ENCODE measurements around the gene CHMP2A. TPM values are rescaled to one million over a fixed set of nuclear protein-coding genes. Genes with fewer than 3 reads are reported as not detected.

Gene CHMP2A
- total RNA-seq, 2 donors from 2014 or later, result 109 to 121 TPM

DNA sequence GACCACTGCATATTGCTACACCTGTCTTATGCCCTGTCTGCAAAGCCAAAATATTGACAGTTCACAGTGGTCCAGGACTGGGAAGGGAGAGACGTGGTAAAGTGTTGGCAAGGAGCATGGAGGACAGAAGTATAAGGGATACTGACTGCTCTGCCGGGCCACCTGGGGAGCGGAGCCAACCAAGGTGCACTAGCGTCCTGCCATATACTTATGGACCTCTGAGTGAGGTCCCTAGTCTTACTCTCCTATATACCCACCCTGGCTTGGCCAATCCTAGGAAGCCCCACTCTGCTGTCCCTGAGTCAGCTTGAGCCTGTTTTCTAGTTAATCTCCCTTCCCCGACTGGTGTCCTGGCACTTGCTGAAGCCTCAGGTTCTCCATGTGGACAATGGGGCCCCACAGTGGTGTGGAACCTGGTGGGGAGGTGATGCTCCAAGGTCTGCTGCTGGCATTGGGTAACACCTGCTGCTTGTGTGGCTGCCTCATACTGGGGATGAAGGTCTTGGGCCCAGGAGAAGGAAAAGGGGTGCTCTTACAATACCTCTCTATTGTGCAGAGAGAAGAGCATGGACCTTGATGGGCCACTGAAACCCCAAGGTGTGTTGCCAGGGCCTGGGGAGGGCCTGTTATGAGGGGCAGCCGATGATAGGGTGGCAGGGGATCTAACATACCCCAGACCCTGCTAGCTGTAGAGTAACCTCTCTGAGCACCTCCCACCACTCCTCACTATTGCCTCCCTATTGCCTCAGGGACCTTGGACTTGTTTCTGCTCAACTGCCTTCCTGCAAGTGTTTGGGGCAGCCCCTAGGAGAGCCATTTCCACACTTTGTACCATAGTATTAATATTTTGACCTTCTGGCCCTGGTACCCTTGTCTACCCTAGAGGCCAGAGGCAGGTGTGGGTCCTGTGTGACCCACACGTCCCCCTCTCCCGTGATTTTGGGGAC lies 17.8 kb downstream of the CHMP2A start:
- no peak overlapping the region for H3K4me3 ChIP-seq
- TF ChIP-seq, protein P1, sequence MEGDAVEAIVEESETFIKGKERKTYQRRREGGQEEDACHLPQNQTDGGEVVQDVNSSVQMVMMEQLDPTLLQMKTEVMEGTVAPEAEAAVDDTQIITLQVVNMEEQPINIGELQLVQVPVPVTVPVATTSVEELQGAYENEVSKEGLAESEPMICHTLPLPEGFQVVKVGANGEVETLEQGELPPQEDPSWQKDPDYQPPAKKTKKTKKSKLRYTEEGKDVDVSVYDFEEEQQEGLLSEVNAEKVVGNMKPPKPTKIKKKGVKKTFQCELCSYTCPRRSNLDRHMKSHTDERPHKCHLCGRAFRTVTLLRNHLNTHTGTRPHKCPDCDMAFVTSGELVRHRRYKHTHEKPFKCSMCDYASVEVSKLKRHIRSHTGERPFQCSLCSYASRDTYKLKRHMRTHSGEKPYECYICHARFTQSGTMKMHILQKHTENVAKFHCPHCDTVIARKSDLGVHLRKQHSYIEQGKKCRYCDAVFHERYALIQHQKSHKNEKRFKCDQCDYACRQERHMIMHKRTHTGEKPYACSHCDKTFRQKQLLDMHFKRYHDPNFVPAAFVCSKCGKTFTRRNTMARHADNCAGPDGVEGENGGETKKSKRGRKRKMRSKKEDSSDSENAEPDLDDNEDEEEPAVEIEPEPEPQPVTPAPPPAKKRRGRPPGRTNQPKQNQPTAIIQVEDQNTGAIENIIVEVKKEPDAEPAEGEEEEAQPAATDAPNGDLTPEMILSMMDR (IDR thresholded peaks at IDR 0.05), result no peak
- peaks cover 0 to 11% of the 10 kb centered on the region in 2 donors for H3K4me1 ChIP-seq
- H3K27me3 ChIP-seq, result peaks cover 3 to 6% of the 10 kb centered on the region in 2 donors
- H3K27ac ChIP-seq, result no peak overlapping the region
- H3K36me3 ChIP-seq, result no peaks in the 10 kb centered on the region
- no peak for DNase-seq (ENCODE audit: low spot score)
- no peaks in the 10 kb centered on the region for H3K9me3 ChIP-seq

DNA sequence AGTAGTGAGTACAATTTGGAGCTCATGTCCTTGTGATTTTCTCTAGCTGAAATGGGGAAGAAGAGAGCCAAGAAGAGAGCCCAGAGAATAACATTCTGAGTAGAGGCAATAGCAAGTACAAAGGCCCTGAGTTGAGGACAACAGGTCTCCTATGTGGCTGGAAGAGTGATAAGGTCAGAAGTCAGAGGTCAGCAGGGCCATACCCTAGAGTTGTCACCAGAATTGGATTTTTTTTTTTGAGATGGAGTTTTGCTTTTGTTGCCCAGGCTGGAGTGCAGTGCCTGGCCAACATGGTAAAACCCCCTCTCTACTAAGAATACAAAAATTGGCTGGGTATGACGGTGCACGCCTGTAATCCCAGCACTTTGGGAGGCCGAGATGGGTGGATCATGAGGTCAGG lies 19.0 kb downstream of the CHMP2A start:
- H3K27me3 ChIP-seq, result peaks cover 3 to 6% of the 10 kb centered on the region in 2 donors
- TF ChIP-seq, protein P1 (IDR thresholded peaks at IDR 0.05), result no peak
- no peak overlapping the region for H3K27ac ChIP-seq
- no peaks in the 10 kb centered on the region for H3K9me3 ChIP-seq
- H3K4me1 ChIP-seq, result peaks cover 0 to 11% of the 10 kb centered on the region in 2 donors
- no peak for DNase-seq (ENCODE audit: low spot score)
- H3K36me3 ChIP-seq, result no peaks in the 10 kb centered on the region
- H3K4me3 ChIP-seq, result no peak overlapping the region

GRCh38 chr19:58531034-58531840 lies 23.7 kb downstream of the CHMP2A start:
- no peaks in the 10 kb centered on the region for H3K27me3 ChIP-seq
- H3K36me3 ChIP-seq, result no peaks in the 10 kb centered on the region
- H3K9me3 ChIP-seq, result no peaks in the 10 kb centered on the region
- H3K27ac ChIP-seq, result no peak overlapping the region
- TF ChIP-seq, protein P1 (IDR thresholded peaks at IDR 0.05), result no peak
- H3K4me1 ChIP-seq, result no peaks in the 10 kb centered on the region
- no peak overlapping the region for H3K4me3 ChIP-seq
- DNase-seq (ENCODE audit: low spot score), result no peak

GRCh38 chr19:58529405-58529804 lies 25.5 kb downstream of the CHMP2A start:
- no peak overlapping the region for H3K4me3 ChIP-seq
- TF ChIP-seq, protein P1 (IDR thresholded peaks at IDR 0.05), result no peak

DNA sequence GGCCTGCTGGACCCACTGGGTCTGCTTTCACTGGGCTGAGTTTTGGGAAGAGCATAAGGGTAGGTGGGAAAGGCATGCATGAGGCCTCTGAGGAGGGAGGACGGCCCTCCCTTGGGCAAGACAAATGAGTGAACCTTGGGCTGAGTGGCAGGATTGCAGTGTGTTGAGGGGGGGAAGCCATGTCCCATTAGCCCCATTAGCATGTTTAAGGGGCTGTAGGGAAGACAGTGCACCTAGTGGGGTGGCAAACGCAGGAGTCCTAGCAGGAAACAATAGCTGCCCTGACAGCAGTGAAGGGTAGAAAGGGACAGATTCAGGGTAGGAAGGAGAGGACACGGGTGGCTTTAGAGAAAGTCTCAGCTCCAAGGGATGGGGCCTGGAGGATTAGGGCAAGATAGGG lies 32.2 kb downstream of the CHMP2A start:
- TF ChIP-seq, protein P1 (IDR thresholded peaks at IDR 0.05), result no peak
- Histone ChIP-seq H3K9me3 (no peaks in the 10 kb centered on the region), H3K4me3 (no peak overlapping the region), H3K27ac (no peak overlapping the region), H3K27me3 (no peaks in the 10 kb centered on the region), H3K4me1 (peaks cover 0 to 21% of the 10 kb centered on the region in 2 donors), H3K36me3 (no peaks in the 10 kb centered on the region)
- no peak for DNase-seq (ENCODE audit: low spot score)

More at GRCh38 chr19:58529405-58529804, 25.5 kb downstream of the CHMP2A start:
- Histone ChIP-seq H3K27ac (no peak overlapping the region), H3K27me3 (no peaks in the 10 kb centered on the region), H3K9me3 (no peaks in the 10 kb centered on the region), H3K36me3 (no peaks in the 10 kb centered on the region), H3K4me1 (no peaks in the 10 kb centered on the region)
- no peak for DNase-seq (ENCODE audit: low spot score)

Data from right atrium auricular region (tissue), 2 donors.